H1 (cell line): ENCODE results near the gene AKT1S1. TPM values are rescaled to one million over a fixed set of nuclear protein-coding genes. Genes with fewer than 3 reads are reported as not detected.

Experiments
- CBX5 ChIP-seq: fragments of 300-800, 300-1000 bp; sonication (generic); IDR thresholded peaks from 2 replicates; pipeline ENCODE4 v1.7.1; 2016; ENCODE audit warnings: antibody characterized with exemption, low read length, low read depth
- CHD1 ChIP-seq: IDR thresholded peaks from 2 replicates; pipeline ENCODE4 v1.6.1; 2012; ENCODE audit warnings: low read depth, low read length, improper control_type of control experiment
- HDAC2 ChIP-seq, 2 experiments: fragments of 300-600 bp in 1 of 2; sonication (generic) in 1 of 2; IDR thresholded peaks; 2 replicates each; pipeline ENCODE4 v1.6.1; 2011 to 2012; ENCODE audit warnings: low read depth in 2 of 2, low read length in 2 of 2, mild to moderate bottlenecking in 2 of 2, moderate library complexity in 2 of 2, borderline replicate concordance in 1 of 2, inconsistent platforms in 1 of 2
- POLR2AphosphoS5 ChIP-seq: IDR thresholded peaks from 2 replicates; pipeline ENCODE4 v1.6.1; 2011; ENCODE audit warnings: low read depth, low read length
- RNF2 ChIP-seq: fragments of 200-900, 300-1000 bp; sonication (generic); IDR thresholded peaks from 2 replicates; pipeline ENCODE4 v1.7.1; 2016; ENCODE audit warnings: borderline replicate concordance, low read depth, mild to moderate bottlenecking, antibody characterized with exemption, low read length; ENCODE audit not compliant: poor library complexity, severe bottlenecking; ENCODE audit errors: missing control alignments
- SIN3A ChIP-seq, 2 experiments: IDR thresholded peaks in 1 of 2; conservative IDR thresholded peaks in 1 of 2; 2 replicates each; pipeline ENCODE4 v1.6.1; 2011 to 2012; ENCODE audit warnings: low read length in 2 of 2, improper control_type of control experiment in 1 of 2, low read depth in 1 of 2, mild to moderate bottlenecking in 1 of 2
- SP4 ChIP-seq: IDR thresholded peaks from 2 replicates; pipeline ENCODE4 v1.6.1; 2012; ENCODE audit warnings: low read length, inconsistent platforms
- SRF ChIP-seq: IDR thresholded peaks from 2 replicates; pipeline ENCODE4 v1.6.1; 2011; ENCODE audit warnings: mild to moderate bottlenecking, low read depth, low read length, moderate library complexity
- TBP ChIP-seq: IDR thresholded peaks from 2 replicates; pipeline ENCODE4 v1.6.1; 2011; ENCODE audit warnings: low read depth, low read length, improper control_type of control experiment
- polyA plus RNA-seq, 7 experiments: library from polyadenylated mRNA; depleted of rRNA in 3 of 7; stranded (reverse) in 5 of 7; unstranded in 2 of 7; fragments of >200 nt in 5 of 7; fragments of 200-250 nt in 2 of 7; gene quantifications; 1 replicate in 5 of 7; 2 replicates in 1 of 7; 4 replicates in 1 of 7; pipeline versions ENCODE4 v1.2.1 to v1.2.3, GENCODE V29; 2011 to 2013; ENCODE audit warnings: missing spikeins in 2 of 7, mixed read lengths in 2 of 7
- total RNA-seq: library from RNA; stranded (reverse); fragmentation: NEBNext Ultra II Directional; extraction: Animal tissue kit (Norgen Biotek cat#: 25700); gene quantifications from 2 replicates; pipeline ENCODE4 v1.2.1, GENCODE V29; 2021
- TF ChIP-seq, protein P1 (sequence below): IDR thresholded peaks from 2 replicates; pipeline ENCODE4 v1.6.1; 2012; ENCODE audit warnings: inconsistent platforms

The AKT1S1 gene
- total and polyA plus RNA-seq, 2 of the 8 experiments (the other 6 are each of a cell fraction or from before 2014, with no cell fraction given): 40.7 to 45.9 TPM

DNA sequence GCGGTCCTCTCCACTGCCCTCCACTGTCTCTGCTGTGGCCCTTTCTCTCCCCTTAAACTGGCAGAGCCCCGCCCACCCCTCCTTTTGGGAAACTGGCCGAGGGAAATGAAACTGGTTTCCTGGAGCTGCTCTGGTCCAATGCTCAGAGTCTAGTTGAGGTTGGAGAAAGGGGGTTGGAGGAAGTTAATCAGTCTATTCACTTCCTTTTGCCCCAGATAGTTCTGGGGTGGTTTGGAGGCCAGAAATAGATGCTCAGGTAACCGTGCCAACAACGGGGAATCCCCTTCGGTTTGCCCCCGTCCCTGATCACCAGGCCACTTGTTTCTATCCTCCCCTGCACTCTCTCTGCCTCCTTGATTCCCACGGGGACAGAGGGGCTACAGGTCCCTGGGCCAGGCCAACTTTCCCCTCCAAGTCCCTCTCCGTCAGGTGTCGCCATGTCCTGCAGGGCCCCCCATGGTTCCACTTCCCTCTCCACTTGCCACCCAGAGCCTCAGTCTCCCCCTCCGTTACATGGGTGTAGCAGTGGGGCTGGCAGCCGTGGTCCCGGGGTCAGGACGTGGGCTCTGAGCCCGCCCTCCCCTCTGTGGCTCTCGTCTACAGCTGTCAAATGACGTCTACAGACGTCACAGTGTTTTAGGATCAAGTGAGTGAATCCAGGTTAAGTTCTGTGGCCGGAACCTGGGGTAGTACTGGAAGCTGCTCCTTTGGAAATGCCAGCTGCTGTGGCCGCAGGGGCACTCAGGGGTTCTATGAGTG is 19.9 kb upstream of the AKT1S1 start, which contains the start of gene IL4I1 (continued):
- TF ChIP-seq HDAC2 (IDR thresholded peaks at IDR 0.05; ENCODE audit: borderline replicate concordance in 1 of 2, low read depth in 2 of 2, low read length in 2 of 2): no peak
- no peak for TF ChIP-seq CBX5
- no peak for TF ChIP-seq SIN3A (conservative IDR thresholded peaks at IDR 0.05 in 1 of 2, IDR thresholded peaks at IDR 0.05 in 1 of 2; ENCODE audit: low read depth in 1 of 2, low read length in 2 of 2)
- TF ChIP-seq SP4: no peak
- no peak for TF ChIP-seq CHD1
- no peak for TF ChIP-seq TBP
- no peak for TF ChIP-seq RNF2
- TF ChIP-seq, protein P1, sequence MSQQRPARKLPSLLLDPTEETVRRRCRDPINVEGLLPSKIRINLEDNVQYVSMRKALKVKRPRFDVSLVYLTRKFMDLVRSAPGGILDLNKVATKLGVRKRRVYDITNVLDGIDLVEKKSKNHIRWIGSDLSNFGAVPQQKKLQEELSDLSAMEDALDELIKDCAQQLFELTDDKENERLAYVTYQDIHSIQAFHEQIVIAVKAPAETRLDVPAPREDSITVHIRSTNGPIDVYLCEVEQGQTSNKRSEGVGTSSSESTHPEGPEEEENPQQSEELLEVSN: no peak
- TF ChIP-seq SRF: no peak
- TF ChIP-seq POLR2AphosphoS5: no peak
